ENCODE results near the gene KCNJ15.
"Not testable (repeated sequence)": the region's sequence is repeated elsewhere in the genome, so short reads cannot be mapped to it uniquely, and the experiment has no call there.

GRCh38 chr21:38247054-38247453, 9.7 kb upstream of the KCNJ15 start:
- not testable (repeated sequence) for TF ChIP-seq CTCF (IDR thresholded peaks at IDR 0.05); POLR2A (IDR thresholded peaks at IDR 0.05); EP300 (IDR thresholded peaks at IDR 0.05; ENCODE audit: low read depth); POLR2AphosphoS5 (IDR thresholded peaks at IDR 0.05)

All from transverse colon (tissue), 4 donors.